HG03442 (cell line): ENCODE results near the gene CNTN6.

Experiments used
- ATAC-seq: cut with Tn5 transposase; IDR thresholded peaks from one replicate; pipeline ENCODE4 v1.9.1; 2021; ENCODE audit warnings: mild to moderate bottlenecking, moderate library complexity; ENCODE audit not compliant: unreplicated experiment

Gene CNTN6

GRCh38 chr3:1092771-1093170 lies at the start of gene CNTN6:
CNTN6 (plus strand) TSS chr3:1093024; CDS start chr3:1148009, 54,985 bp downstream.
- ATAC-seq, result no peak

- ATAC-seq, result no peak
Observed at GRCh38 chr3:1048558-1048957, 44.3 kb upstream of the CNTN6 start.

GRCh38 chr3:1055870-1056269 lies 37.0 kb upstream of the CNTN6 start:
- ATAC-seq, result no peak

- ATAC-seq, result no peak
Observed at GRCh38 chr3:1056744-1057143, 36.1 kb upstream of the CNTN6 start.

GRCh38 chr3:1057436-1057835 lies 35.4 kb upstream of the CNTN6 start:
- ATAC-seq, result no peak

GRCh38 chr3:1068985-1069384 lies 23.8 kb upstream of the CNTN6 start:
- no peak for ATAC-seq

- no peak for ATAC-seq
Observed at GRCh38 chr3:1072041-1072440, 20.8 kb upstream of the CNTN6 start.

GRCh38 chr3:1079662-1080061 lies 13.2 kb upstream of the CNTN6 start:
- no peak for ATAC-seq

- ATAC-seq, result peak; percentile 54
Observed at GRCh38 chr3:1082108-1082507, 10.7 kb upstream of the CNTN6 start.

- ATAC-seq, result no peak
Observed at GRCh38 chr3:1087066-1087560, 5.7 kb upstream of the CNTN6 start.

- no peak for ATAC-seq
Observed at GRCh38 chr3:1088503-1088902, 4.3 kb upstream of the CNTN6 start.

- no peak for ATAC-seq
Observed at GRCh38 chr3:1091286-1091685, 1.5 kb upstream of the CNTN6 start.

- ATAC-seq, result no peak
Observed at GRCh38 chr3:1092061-1092460, 763 bp upstream of the CNTN6 start.

- no peak for ATAC-seq
Observed at GRCh38 chr3:1093217-1093616, 393 bp downstream of the CNTN6 start.

GRCh38 chr3:1103525-1103924 lies 10.7 kb downstream of the CNTN6 start:
- no peak for ATAC-seq

GRCh38 chr3:1117843-1118473 lies 25.1 kb downstream of the CNTN6 start:
- no peak for ATAC-seq

- no peak for ATAC-seq
Observed at GRCh38 chr3:1131166-1131565, 38.3 kb downstream of the CNTN6 start.

- no peak for ATAC-seq
Observed at GRCh38 chr3:1135194-1135593, 42.4 kb downstream of the CNTN6 start.

- ATAC-seq, result no peak
Observed at GRCh38 chr3:1138036-1138435, 45.2 kb downstream of the CNTN6 start.

GRCh38 chr3:1139071-1139470 lies 46.2 kb downstream of the CNTN6 start:
- ATAC-seq, result no peak

- no peak for ATAC-seq
Observed at GRCh38 chr3:1147326-1147725, 54.5 kb downstream of the CNTN6 start.

GRCh38 chr3:1147819-1148218 lies 55.0 kb downstream of the CNTN6 start:
- no peak for ATAC-seq

- no peak for ATAC-seq
Observed at GRCh38 chr3:1164101-1164500, 71.3 kb downstream of the CNTN6 start.
